PFSK-1 (cell line): ENCODE results near the gene DCTN2.

Experiments used
- FOXP2 ChIP-seq: optimal IDR thresholded peaks from 2 replicates; pipeline ENCODE3; 2011; ENCODE audit warnings: borderline replicate concordance, control low read depth, inconsistent platforms; ENCODE audit not compliant: insufficient read depth; ENCODE audit errors: extremely low read length, extremely low read depth
- POLR2AphosphoS5 ChIP-seq: IDR thresholded peaks from 2 replicates; pipeline ENCODE4 v1.6.1; 2012; ENCODE audit warnings: low read depth, mild to moderate bottlenecking, control low read depth, low read length, moderate library complexity
- REST ChIP-seq, 2 experiments: IDR thresholded peaks; 2 replicates each; pipeline versions ENCODE4 v1.6.1 to v1.8.0; 2011 to 2012; ENCODE audit warnings: low read depth in 2 of 2, low read length in 2 of 2, control low read depth in 1 of 2, inconsistent platforms in 1 of 2, mild to moderate bottlenecking in 1 of 2, moderate library complexity in 1 of 2; ENCODE audit not compliant: insufficient read depth in 1 of 2
- SIN3A ChIP-seq: IDR thresholded peaks from 2 replicates; pipeline ENCODE4 v1.6.1; 2012; ENCODE audit warnings: mild to moderate bottlenecking, low read length, moderate library complexity, borderline replicate concordance; ENCODE audit not compliant: insufficient read depth
- TAF1 ChIP-seq: IDR thresholded peaks from 2 replicates; pipeline ENCODE4 v1.6.1; 2012; ENCODE audit warnings: low read length, control low read depth, borderline replicate concordance; ENCODE audit not compliant: insufficient read depth

DCTN2 gene

GRCh38 chr12:57515934-57516541 lies 31.0 kb downstream of the DCTN2 start:
- TF ChIP-seq TAF1: no peak
- no peak for TF ChIP-seq FOXP2
- peak; percentile 33; the same call in 1 of the 2 replicates for TF ChIP-seq POLR2AphosphoS5
- TF ChIP-seq REST (IDR thresholded peaks at IDR 0.05; ENCODE audit: insufficient read depth in 1 of 2, low read depth in 2 of 2, low read length in 2 of 2): no peak

- TF ChIP-seq SIN3A: no peak
- no peak for TF ChIP-seq REST (IDR thresholded peaks at IDR 0.05; ENCODE audit: insufficient read depth in 1 of 2, low read depth in 2 of 2, low read length in 2 of 2)
- TF ChIP-seq POLR2AphosphoS5: no peak; the same call in 1 of the 2 replicates
- TF ChIP-seq TAF1: no peak
- no peak for TF ChIP-seq FOXP2
These were observed 31.5 kb downstream of the DCTN2 start for GRCh38 chr12:57515408-57515933.

GRCh38 chr12:57514720-57515407 lies 32.1 kb downstream of the DCTN2 start:
- no peak for TF ChIP-seq SIN3A
- TF ChIP-seq REST (IDR thresholded peaks at IDR 0.05; ENCODE audit: insufficient read depth in 1 of 2, low read depth in 2 of 2, low read length in 2 of 2): no peak
- no peak for TF ChIP-seq FOXP2
- no peak for TF ChIP-seq TAF1
- no peak for TF ChIP-seq POLR2AphosphoS5

GRCh38 chr12:57513266-57513665 lies 33.7 kb downstream of the DCTN2 start:
- no peak for TF ChIP-seq FOXP2
- no peak; the same call in 1 of the 2 replicates for TF ChIP-seq POLR2AphosphoS5
- TF ChIP-seq TAF1: no peak
- no peak for TF ChIP-seq SIN3A
- TF ChIP-seq REST (IDR thresholded peaks at IDR 0.05; ENCODE audit: insufficient read depth in 1 of 2, low read depth in 2 of 2, low read length in 2 of 2): no peak
